DMS53 treated with DMSO at 0.1 percent for 48 hours (cell line): ENCODE measurements around the gene FMNL3.
"Not testable (repeated sequence)": the region's sequence is repeated elsewhere in the genome, so short reads cannot be mapped to it uniquely, and the experiment has no call there.

Experiments used
- DNase-seq: peaks from one replicate; lab custom pipeline; 2025; ENCODE audit not compliant: unreplicated experiment; lab: John Stamatoyannopoulos, UW

Gene FMNL3

DNA sequence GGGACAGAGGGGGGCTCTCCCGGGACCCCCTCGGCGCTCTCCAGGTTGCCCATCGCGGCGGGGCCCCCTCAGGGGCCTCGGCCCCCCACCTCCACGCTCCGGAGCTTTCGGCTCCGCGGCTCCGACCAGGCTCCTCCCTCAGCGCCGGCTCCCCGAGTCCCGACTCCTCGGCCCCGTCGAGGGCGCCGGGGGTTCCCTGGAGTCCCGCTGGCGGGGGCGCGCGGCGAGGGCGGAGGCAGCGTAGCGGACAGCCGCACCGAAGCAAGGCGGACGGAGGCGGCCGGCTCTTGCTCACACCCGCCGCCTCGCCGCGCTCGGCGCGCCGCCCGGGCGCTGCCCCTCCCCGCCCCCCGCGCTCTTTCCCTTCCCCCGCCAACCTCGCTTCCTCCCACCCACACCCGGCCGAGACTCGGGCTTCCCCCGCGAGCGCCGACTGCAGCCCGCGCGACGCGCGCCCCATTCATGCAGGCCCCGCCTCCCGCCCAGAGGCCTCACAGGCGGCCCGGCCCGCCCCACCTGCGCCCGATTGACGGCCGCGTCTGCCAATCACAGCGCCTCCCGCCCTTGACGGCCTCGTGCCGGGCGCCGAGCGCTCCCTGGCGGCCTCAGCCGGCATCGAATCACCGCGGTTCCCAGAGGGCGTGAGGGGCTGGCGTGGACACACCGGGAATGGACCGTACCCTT lies at the start of gene FMNL3:
Gene FMNL3, minus strand, starts transcription at position 278 of the 684 bp plus-strand sequence. Its CDS starts 225 bp downstream, at position 53.
- DNase-seq: peak; percentile 75

GRCh38 chr12:49750996-49751393 lies 43.8 kb upstream of the FMNL3 start:
- DNase-seq: no peak

DNA sequence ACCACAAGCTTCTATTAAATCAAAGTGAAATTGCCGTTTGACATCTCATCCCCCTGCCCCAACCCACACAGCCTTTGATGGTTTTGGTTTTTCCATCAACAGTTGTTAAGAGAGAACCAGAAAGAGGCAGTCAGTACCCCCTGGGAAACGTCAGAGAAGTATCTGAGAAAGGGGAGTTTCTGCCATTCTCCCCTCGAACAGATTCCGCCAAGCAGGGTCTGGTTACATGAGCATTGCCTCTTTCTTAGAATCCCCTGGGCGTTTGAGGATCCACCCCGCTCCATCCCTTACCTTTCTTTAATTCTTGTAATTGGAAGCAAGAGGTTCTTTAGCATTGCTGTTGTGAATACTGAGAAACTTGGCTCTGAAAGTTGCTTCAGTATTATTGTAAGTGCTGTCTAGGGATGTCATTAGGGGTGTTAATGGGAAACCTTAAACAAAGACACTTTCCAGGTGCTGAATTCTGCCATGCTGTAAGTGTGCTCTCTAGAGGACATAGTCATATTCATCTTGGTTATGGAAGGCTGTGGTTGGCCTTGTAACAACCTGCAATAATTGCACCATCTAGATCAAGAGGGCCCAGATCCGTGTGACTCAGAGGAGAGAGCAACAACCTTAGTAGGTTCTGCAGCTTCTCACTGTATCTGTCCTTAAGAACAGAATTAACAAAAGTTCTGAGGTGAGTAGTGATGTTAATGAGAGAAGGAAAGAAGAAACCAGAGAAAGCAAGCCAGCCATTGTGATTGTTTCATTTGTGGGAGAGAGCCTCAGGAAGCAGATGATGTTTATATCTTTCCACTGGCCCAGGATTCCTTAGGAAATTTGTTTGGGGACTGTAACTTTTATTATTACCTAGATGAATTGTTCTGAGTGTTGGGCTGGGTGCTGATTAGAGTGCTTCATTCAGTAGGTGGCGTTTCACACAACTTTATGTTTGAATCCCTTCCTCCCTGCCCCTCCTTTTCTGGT lies 43.1 kb upstream of the FMNL3 start:
- DNase-seq: no peak

DNA sequence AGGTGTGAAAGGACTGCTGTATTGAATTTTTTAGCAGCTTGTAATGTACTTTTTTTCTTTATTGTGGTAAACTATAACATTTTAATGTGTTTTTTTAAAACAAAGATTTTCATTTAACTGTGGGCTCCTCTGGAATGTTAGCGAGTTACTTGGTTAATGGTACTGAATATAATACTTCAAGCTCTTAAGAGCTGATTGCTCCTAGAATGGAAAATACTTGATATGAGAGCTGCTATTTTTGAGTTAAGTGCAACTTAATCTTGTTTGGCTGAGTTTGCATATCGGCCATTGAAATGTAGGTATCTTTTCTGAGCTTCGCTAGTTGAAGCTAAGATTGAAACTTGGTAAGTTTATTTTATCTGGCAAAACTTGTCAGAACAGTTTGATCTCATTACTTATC lies 41.6 kb upstream of the FMNL3 start:
- no peak for DNase-seq

DNA sequence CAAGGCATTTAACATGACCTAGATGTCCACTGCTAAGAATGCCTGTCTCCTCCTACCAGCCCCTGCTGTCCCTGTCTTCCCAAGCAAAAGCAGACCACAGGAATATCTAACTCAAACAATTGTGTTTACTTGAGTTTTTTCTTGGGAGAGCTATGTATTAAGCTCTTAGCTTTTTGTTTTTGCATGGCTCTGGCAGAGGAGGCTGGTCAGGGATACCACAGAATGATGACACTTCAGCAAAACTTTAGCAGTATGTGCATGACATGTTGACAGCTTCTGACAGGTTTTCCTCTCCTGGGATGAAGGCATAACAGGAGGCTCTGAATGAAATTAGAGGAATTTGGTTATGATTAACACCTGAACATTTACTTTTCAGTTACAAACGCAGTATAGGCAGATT lies 41.1 kb upstream of the FMNL3 start:
- DNase-seq: no peak

DNA sequence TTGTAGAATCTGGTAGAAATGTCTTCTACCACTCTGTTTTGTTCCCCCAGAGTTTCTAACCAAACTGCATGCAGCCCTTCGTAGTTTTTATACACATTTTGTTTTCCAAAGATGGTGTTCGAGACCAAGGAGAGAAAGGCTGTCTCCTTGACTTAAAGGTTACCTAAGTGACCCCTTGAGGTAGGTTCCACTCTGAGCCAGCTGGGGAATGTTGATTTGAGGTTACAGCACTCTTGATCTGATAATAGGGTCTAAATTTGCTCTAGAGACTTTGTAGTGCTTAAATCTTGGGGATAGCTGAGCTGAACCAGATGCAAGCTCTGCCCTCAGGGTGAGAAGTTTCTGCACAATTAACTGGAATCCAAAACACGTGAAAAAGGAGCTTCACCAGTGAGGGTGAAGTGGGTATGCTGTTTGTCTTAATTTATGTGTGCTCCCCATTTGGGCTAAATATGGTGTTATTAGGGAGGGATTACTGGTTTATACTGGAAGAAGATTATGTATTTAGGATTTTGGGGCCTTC lies 37.2 kb upstream of the FMNL3 start:
- no peak for DNase-seq

DNA sequence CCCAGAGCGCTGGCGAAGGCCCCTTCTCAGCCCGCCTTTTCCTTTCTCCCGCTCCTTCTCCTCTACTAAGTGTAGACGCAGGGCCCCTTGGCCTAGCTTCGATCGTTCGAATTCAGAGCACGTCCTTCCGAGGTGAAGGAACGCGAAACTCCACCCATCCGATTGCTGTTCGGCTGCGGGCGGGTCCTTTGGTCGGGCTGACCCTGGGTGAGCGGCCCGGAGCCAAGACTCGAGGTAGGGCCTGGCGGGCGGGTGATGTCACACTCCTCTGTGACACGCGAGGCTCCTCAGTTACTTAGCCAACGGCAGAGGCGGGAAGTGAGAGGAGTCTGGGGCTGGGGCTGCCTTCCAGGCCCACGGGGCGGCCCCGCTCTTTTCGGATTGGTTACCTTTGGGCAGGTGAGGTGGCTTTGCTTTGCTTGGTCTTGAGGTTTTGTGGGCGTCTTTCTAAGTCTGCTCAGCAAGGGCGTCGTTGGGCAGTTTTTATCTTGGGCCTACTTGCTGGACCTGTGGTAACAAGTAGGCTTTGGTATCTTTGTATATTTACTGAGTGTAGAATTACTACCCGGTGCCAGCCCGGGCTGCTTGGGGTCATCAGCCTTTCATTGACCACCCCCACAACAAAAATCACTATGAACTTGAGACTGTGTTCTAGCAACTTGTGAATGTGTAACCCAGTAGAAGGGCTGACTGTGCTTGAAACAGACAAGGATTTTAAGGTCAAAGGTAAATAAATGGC lies 34.8 kb upstream of the FMNL3 start:
- peak; percentile 56 for DNase-seq

DNA sequence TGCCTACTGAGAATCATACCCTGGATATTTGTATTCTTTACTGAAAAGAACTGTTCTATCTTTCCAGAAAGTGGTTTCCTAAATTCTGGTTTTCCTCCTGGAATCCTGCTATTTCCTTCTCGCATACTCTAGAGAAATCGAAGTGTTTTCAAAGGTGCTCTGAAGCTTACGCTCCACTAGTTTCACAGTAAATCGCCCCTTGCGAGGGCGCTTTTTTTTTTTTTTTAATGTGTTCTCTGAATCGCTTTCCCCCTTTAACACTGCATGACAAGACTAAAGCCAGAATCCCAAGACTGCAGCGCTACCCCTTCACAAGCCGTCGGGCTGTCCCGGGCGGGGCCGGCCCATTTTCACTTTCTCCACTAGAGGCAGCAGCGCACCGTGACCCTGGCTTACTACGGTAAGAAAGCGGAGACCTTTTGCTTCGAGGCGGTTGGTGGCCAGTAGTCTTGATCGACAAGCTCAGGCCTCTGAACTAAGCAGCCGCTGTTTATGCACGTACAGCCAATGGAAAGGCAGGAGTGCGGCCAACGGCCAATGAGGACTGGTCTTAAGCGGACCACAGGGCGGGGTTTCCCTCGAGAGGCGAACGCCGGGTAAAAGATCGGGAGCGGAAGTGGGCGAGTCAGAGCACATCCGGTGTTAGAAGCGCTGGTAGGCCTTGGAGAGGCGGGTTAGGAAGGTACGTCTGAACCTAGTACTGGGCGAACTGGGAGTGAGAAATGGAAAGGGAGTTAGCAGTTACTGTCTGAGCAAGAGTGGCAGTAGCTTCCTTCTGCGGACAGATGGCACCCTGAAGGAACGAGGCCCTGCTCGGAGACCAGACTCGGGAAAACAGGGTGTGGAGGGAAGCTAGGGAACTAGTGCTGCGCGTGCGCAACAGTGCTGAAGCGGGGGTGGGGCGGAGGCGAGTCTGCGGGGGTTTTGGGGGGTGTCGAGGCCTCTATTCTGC lies 34.0 kb upstream of the FMNL3 start, which contains the start of gene TMBIM6:
Gene TMBIM6, plus strand, starts transcription at position 628 of the 952 bp plus-strand sequence. CDS start 10,937 bp downstream, outside the sequence.
- DNase-seq: peak; percentile 99

DNA sequence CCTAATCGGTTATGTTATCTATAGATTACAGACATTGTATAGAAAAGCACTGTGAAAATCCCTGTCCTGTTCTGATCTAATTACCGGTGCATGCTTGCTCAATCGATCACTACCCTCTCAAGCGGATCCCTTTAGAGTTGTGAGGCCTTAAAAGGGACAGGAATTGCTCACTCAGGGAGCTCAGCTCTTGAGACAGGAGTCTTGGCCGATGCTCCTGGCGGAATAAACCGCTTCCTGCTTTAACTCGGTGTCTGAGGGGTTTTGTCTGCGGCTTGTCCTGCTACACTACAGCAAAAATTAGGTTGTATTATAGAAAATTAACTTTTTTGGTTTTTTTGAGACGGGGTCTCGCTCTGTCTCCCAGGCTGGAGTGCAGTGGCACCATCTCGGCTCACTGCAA lies 33.1 kb upstream of the FMNL3 start:
- DNase-seq: not testable (repeated sequence)

DNA sequence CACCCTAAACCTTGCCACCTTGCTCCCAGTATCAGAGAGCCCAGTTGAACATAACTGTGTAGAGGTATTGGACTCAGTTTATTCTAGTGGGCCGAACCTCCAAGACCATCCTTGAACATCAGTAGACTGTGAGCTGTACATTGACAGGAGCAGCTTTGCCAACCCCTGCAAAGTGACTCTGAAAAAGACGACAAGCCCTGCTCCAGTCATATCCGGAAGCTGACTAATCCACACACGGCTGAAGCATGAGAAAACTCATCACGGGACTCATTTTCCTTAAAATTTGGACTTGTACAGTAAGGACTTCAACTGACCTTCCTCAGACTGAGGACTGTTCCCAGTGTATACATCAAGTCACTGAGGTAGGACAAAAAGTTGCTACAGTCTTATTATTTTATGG lies 31.5 kb upstream of the FMNL3 start:
- not testable (repeated sequence) for DNase-seq

DNA sequence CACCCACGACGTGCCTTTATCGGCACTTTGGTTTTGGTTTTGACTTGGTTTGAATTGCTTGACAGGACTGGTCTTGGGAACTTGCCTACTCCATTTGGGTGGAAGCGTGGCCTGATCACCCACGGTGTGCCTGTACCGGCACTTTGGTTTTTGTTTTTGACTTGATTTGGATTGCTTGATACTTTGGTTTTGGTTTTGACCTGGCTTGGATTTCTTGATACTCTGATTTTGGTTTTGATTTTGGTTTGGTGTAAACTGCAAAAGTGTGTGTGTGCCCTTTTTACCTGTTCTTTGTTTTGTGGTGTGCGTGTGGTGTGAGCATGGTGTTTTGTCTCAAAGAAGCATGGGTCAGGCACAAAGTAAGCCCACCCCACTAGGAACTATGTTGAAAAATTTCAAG lies 27.7 kb upstream of the FMNL3 start:
- DNase-seq: not testable (repeated sequence)

DNA sequence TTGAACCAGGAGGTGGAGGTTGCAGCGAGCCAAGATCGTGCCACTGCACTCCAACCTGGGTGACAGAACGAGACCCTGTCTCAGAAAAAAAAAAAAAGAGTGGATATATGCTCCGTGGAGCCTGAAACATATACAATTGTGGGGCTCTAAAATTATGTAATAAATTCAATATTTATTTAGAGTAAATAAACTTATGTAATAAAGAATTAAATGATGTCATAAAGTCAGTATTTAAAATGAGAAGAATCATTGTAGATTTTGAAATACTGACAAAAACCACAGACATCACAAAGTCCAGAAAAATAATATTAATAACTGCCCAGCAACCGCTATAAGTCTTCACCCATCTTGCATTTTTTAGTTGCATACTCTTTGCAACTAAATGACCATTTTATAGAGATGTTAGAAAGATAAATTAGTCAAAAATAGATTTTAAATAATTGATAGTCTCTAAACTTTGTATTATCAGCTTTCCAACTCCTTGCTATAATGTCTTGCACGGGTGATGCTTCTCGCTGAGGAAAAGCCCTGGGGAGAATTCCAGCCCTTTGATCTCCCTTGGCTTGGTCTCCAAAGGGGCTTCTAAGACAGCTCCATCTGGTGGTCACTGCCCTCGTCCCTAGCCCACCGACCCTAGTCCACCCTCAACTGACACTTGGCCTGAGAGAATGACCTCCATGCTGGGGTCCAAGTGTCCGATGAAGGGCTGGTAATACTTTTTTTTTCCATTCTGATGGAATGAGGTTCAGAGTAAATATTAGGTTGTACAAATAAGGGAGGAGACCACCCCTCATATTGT lies 26.2 kb upstream of the FMNL3 start:
- DNase-seq: no peak

DNA sequence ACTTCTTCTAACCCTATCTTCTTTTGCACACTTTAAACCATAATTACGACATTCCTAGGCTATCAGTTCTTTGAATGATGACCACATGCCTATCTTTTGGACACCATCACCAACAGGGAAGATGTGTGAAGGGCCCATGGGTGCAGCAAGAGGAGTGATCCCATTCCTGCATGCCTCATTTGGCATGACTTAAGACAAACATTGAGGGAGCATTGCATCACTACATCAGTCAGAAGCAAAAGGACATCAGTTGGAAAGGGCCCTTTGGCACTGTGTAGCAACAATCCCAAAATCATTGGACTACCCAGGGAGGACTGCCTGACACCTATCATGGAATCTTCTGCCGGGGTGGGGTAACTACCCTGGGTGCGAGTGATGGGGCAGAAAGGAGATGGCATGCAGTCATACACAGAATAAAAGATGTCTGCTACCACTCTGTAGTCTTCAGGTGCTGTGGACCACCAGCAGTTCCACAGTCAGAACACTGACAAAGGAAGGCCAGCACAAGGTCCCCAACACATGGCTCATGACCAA lies 23.4 kb upstream of the FMNL3 start:
- DNase-seq: no peak

GRCh38 chr12:49730050-49730449 lies 22.8 kb upstream of the FMNL3 start:
- no peak for DNase-seq

DNA sequence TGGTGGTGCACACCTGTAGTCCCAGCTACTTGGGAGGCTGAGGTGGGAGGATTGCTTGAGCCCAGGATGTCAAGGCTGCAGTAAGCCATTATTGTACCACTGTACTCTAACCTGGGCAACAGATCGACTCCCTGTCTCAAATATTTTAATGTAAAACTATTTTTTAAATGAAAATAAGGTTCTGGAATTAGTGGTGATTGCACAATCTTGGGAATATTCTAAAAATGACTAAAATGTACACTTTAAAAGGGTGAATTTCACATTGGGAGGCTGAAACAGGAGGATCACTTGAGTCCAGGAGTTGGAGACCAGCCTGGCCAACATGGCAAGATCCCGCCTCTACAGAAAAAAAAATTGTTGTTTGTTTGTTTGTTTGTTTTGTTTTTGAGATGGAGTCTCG lies 21.2 kb upstream of the FMNL3 start:
- no peak for DNase-seq

GRCh38 chr12:49721355-49721754 lies 14.2 kb upstream of the FMNL3 start:
- DNase-seq: not testable (repeated sequence)

- DNase-seq: no peak
These were observed 13.0 kb upstream of the FMNL3 start for GRCh38 chr12:49720214-49720613.

DNA sequence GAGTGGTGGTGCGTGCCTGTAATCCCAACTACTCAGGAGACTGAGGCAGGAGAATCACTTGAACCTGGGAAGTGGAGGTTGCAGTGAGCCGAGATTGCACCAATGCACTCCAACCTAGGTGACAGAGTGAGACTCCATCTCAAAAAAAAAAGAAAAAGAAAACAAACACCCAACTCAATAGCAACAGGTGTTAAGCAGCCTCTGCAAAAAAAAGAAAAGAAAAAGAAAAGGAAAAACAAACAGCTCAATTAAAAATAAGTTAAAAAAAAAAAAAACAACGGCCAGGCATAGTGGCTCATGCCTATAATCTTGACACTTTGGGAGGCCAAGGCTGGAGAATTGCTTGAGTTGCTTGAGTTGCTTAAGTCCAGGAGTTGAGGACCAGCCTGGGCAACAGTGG lies 10.6 kb upstream of the FMNL3 start:
- DNase-seq: not testable (repeated sequence)

- DNase-seq: no peak
These were observed 9.3 kb upstream of the FMNL3 start for GRCh38 chr12:49716553-49716952.
